NOMO-1 treated with dmso at 0.1 percent for 144 hours (cell line): ENCODE data around the gene DKC1.
"Not testable (repeated sequence)": the region's sequence is repeated elsewhere in the genome, so short reads cannot be mapped to it uniquely, and the experiment has no call there.

ENCODE experiments used
- DNase-seq: peaks from one replicate; lab custom pipeline; 2025; ENCODE audit not compliant: unreplicated experiment; lab: John Stamatoyannopoulos, UW

DKC1 gene

GRCh38 chrX:154817048-154817618, 54.5 kb downstream of the DKC1 start:
- DNase-seq, result not testable (repeated sequence)

DNA sequence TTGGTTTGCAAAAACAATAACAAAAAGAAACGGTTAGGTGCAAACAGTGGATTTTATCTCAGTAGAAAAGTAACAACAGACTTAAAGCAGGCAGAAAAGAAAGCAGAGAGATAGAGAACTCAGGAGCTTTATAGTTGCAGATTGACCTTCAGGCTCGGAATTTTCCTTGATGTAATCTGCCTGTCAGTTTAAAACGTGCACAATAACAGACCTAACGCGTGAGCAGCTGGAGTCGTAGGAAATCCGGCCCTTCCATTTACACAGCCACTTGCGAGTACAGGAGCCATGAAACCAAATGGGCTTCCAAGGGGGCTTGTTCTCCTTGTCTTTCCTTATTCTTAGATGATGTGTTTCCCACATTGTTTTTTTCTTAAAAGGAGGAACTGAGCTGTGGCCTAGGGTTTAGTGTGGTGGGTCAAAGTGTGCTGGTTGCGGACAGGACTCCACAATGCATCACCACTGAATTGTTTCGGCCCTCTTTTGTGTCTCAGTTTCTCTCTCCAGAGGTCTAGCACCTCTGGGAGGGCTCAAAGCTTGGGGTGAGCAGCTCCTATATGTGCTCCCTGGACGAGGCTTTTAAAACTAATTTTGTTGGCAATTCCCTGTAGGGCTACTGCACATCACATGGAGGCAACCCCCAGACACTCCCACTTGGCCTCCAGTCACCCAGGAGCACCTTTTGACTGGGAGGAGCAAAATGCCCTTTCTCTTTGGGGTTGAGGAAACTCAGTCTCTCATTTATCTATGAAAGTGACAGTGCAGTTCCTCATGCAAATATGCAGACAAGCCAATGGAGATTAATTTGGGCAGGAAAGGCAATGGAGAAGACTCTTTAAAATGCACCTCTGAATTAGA, 56.5 kb downstream of the DKC1 start:
- DNase-seq, result no peak

DNA sequence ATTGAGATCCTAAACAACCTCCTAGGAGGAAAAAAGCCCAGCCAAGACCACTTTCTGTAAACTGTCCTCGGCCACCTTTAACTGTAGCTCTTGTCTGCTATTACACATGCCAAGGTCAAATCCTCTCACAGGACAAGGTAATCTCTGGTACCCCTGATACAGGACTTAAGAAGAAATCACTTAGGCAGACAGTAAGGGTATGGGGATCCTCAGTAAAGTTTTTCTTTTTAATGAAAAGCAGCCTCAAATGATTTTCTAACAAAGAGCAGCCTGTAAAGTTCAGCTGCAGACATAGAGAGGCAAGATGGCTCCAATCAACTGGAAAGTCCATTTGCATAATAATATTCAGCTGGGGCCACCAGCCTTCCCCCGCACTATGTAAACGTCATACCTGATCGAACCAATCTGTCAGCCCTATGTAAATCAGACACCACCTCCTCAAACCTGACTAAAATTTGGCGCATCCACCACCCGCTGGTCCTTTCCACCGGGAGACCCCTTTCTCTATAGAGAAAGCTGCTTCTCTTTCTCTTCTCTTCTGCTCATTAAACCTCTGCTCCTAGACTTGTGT, 57.2 kb downstream of the DKC1 start:
- no peak for DNase-seq

DNA sequence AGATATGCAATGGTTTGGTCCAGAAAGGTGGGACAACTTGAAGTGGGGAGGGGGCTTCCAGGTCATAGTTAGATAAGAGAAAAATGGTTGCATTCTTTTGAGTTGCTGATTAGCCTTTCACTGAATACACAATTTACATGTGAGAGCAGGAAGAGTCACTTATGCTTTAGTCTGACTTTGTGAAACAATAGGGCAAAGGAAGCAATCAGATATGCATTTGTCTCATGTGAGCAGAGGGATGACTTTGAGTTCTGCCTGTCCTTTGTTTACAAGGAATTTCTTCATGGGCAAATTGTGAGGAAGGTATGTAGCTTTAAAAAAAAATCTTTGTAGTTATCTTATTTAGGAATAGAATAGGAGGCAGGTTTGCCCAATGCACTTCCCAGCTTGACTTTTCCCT, 58.9 kb downstream of the DKC1 start:
- DNase-seq, result no peak

- no peak for DNase-seq
These were observed 59.4 kb downstream of the DKC1 start for GRCh38 chrX:154822029-154822428.

GRCh38 chrX:154824638-154825037, 62.0 kb downstream of the DKC1 start:
- DNase-seq, result no peak

- DNase-seq, result not testable (repeated sequence)
These were observed 62.9 kb downstream of the DKC1 start for GRCh38 chrX:154825586-154825985.
